Esophagus squamous epithelium (tissue), 5 donors: ENCODE data around the gene STYX. TPM values are rescaled to one million over a fixed set of nuclear protein-coding genes. Genes with fewer than 3 reads are reported as not detected.
A peak's percentile ranks its signal among the peaks of the same experiment; 100 is the strongest.

ENCODE experiments used
- DNase-seq: peaks from one replicate; lab custom pipeline; 2025; lab: John Stamatoyannopoulos, UW
- H3K27ac ChIP-seq, 4 donors: fragments of 200-600 bp; sonication (generic); one replicate each; pipeline ENCODE4 v1.5.1; 2016 to 2019; ENCODE audit warnings: mild to moderate bottlenecking in 1 of 4
- H3K27me3 ChIP-seq, 4 donors: fragments of 200-600 bp; sonication (generic); 1 replicate in 3 of 4; 2 replicates in 1 of 4; pipeline versions ENCODE4 v1.5.1 to v1.6.0; 2017 to 2021; ENCODE audit warnings: antibody characterized with exemption in 1 of 4
- H3K36me3 ChIP-seq, 3 donors: fragments of 200-600 bp; sonication (generic); one replicate each; pipeline ENCODE4 v1.5.1; 2016 to 2019
- H3K4me1 ChIP-seq, 3 donors: fragments of 200-600 bp; sonication (generic); one replicate each; pipeline ENCODE4 v1.5.1; 2017 to 2019
- H3K4me3 ChIP-seq, 4 donors: fragments of 200-600 bp; sonication (generic); 1 replicate in 3 of 4; 2 replicates in 1 of 4; pipeline ENCODE4 v1.5.1; 2016 to 2019; ENCODE audit warnings: mild to moderate bottlenecking in 2 of 4, moderate library complexity in 1 of 4
- H3K9me3 ChIP-seq, 3 donors: fragments of 200-600 bp; sonication (generic); one replicate each; pipeline ENCODE4 v1.5.1; 2016 to 2019
- POLR2A ChIP-seq, 4 donors: fragments of 450-650 bp; IDR thresholded peaks; one replicate each; pipeline ENCODE4 v1.6.1; 2017; ENCODE audit warnings: antibody characterized with exemption in 4 of 4, mild to moderate bottlenecking in 4 of 4, moderate library complexity in 3 of 4
- WGBS, 2 donors: methylation state at CpG; one replicate each; pipeline ENCODE4 v1.1.5; 2018; 5-methylcytosine and 5-hydroxymethylcytosine counted together
- intact Hi-C: fragments of 100-400 bp; cut with DNase I; formaldehyde crosslinking; loops from one replicate; pipeline ENCODE4 v1.15.0; 2022
- total RNA-seq, 4 donors: library from RNA; depleted of rRNA; stranded (reverse); fragments of >200 nt; gene quantifications; one replicate each; pipeline ENCODE4 v1.1.0, GENCODE V29; 2016
- TF ChIP-seq, protein P1 (sequence below), 6 experiments: fragments of 450-650 bp in 4 of 6; fragments of 200-600 bp in 2 of 6; sonication (generic) in 2 of 6; IDR thresholded peaks; one replicate each; pipeline ENCODE4 v1.5.1; 2016 to 2019; ENCODE audit warnings: antibody characterized with exemption in 6 of 6, mild to moderate bottlenecking in 4 of 6, moderate library complexity in 4 of 6
- donor health status: DM: yes; HTN: yes; CAD: no.

STYX gene
- total RNA-seq, 4 donors from 2014 or later, result 9.7 to 19.7 (median 15.6) TPM

DNA sequence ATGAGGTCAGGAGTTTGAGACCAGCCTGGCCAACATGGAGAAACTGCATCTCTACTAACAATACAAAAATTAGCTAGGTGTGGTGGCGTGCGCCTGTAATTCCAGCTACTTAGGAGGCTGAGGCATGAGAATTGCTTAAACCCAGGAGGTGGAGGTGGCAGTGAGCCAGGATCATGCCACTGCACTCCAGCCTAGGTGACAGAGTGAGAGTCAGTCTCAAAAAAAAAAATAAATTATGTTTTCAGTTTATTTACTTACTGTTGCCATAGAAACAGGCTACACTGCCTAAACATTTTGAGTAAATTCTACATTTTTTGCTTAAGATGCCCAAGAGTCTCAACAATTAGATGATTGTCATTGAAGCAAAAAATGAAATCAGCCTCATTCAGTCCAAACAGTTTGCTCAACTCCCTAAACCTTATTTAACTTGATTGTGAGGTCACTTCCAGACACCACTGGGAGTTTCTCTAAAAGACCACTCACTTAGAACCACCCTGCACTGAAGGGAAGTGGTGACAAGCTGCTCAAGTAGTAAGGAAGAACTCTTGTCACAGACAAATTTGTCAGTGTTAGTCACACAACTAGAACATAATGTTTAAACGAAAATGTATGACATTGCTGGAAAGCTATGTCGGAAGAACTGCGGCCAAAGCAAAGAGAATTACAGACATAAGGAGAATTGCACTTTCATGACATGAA, 71.2 kb downstream of the STYX start:
- 55 to 70% methylated on average over 5 of the region's 5 CpGs for WGBS, 2 donors
- intact Hi-C loops, result no loop called here
- peak overlapping the region in 3 of 4 donors; percentile 42 to 63 (median 51) for H3K27ac ChIP-seq
- DNase-seq, result no peak
- no peaks in the 10 kb centered on the region for H3K4me1 ChIP-seq
- no peaks in the 10 kb centered on the region for H3K9me3 ChIP-seq
- no peak overlapping the region for H3K4me3 ChIP-seq
- no peaks in the 10 kb centered on the region for H3K36me3 ChIP-seq
- TF ChIP-seq POLR2A (IDR thresholded peaks at IDR 0.05), result no peak
- TF ChIP-seq, protein P1, sequence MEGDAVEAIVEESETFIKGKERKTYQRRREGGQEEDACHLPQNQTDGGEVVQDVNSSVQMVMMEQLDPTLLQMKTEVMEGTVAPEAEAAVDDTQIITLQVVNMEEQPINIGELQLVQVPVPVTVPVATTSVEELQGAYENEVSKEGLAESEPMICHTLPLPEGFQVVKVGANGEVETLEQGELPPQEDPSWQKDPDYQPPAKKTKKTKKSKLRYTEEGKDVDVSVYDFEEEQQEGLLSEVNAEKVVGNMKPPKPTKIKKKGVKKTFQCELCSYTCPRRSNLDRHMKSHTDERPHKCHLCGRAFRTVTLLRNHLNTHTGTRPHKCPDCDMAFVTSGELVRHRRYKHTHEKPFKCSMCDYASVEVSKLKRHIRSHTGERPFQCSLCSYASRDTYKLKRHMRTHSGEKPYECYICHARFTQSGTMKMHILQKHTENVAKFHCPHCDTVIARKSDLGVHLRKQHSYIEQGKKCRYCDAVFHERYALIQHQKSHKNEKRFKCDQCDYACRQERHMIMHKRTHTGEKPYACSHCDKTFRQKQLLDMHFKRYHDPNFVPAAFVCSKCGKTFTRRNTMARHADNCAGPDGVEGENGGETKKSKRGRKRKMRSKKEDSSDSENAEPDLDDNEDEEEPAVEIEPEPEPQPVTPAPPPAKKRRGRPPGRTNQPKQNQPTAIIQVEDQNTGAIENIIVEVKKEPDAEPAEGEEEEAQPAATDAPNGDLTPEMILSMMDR (IDR thresholded peaks at IDR 0.05), result no peak
- H3K27me3 ChIP-seq, result no peaks in the 10 kb centered on the region

DNA sequence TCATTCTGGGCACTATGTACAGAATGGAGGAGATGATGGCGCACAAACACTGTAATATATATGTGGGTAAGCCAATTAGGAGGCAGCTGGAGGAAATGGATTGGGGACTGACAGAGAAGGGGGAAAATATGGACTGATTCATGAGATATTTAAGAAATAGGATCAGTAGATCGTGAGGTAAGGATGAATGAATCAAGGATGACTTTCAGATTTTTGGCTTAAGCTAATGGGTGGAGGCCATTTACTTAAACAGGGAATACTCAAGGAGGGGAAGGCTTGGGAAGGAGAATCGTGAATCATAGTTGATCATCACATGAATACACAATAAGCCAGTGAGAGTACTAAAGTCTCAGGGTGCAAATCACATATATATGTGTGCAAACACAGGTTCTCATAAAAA, 72.6 kb downstream of the STYX start:
- Histone ChIP-seq H3K27ac (no peak overlapping the region), H3K4me1 (no peaks in the 10 kb centered on the region), H3K4me3 (no peak overlapping the region), H3K36me3 (no peaks in the 10 kb centered on the region), H3K27me3 (no peaks in the 10 kb centered on the region), H3K9me3 (no peaks in the 10 kb centered on the region)
- intact Hi-C loops, result no loop called here
- TF ChIP-seq, protein P1 (IDR thresholded peaks at IDR 0.05), result no peak
- WGBS, 2 donors, result 46 to 51% methylated on average over 3 of the region's 3 CpGs
- no peak for DNase-seq

DNA sequence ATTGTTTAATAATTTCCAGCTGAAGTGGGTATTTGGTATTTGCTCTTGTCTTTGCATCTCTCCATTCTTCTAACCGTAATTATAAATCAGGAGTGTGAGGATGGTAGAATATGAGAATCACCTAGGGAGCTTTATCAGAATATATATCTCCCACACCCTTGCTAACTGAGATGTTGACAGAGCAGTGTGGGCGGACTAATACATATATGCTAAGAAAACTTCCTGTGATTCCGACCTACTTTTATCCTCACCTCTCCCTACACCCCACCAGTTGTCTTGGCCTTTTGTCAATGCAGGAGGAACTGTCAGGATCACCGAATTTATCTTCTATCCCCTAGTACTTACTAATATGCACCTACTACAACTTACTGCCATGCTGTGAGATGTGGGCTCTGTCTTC, 76.1 kb downstream of the STYX start:
- intact Hi-C loops, result no loop called here
- Histone ChIP-seq H3K27ac (no peak overlapping the region), H3K4me1 (no peaks in the 10 kb centered on the region), H3K4me3 (no peak overlapping the region), H3K27me3 (no peaks in the 10 kb centered on the region), H3K9me3 (no peaks in the 10 kb centered on the region), H3K36me3 (no peaks in the 10 kb centered on the region)
- 73 to 78% methylated on average over 4 of the region's 4 CpGs for WGBS, 2 donors
- DNase-seq, result no peak
- TF ChIP-seq, protein P1 (IDR thresholded peaks at IDR 0.05), result no peak
- TF ChIP-seq POLR2A (IDR thresholded peaks at IDR 0.05), result no peak

DNA sequence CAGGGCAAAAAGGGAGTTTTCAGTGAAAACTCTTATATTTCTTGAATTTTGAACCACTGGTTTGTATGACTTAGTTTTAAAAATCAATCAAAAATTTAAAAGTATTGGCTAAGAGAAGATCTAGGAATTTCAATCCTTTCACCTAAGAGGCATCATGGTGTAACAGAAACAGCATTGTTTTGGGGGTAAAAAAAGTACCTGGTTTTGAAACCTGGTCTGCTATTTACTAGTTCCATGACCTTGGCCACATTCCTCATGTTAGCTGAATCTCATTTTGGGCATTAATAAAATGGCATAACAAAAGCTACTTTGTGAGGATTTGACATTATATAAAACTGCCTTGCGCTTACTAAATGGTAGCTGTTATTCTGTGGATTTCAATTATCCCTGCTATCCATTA, 78.1 kb downstream of the STYX start:
- Histone ChIP-seq H3K4me3 (no peak overlapping the region), H3K27me3 (no peaks in the 10 kb centered on the region), H3K36me3 (no peaks in the 10 kb centered on the region), H3K4me1 (no peaks in the 10 kb centered on the region), H3K27ac (no peak overlapping the region), H3K9me3 (no peaks in the 10 kb centered on the region)
- no peak for DNase-seq
- 86 to 100% methylated on average over 1 of the region's 1 CpG for WGBS, 2 donors
- TF ChIP-seq, protein P1 (IDR thresholded peaks at IDR 0.05), result no peak
- no peak for TF ChIP-seq POLR2A (IDR thresholded peaks at IDR 0.05)
- intact Hi-C loops, result no loop called here

DNA sequence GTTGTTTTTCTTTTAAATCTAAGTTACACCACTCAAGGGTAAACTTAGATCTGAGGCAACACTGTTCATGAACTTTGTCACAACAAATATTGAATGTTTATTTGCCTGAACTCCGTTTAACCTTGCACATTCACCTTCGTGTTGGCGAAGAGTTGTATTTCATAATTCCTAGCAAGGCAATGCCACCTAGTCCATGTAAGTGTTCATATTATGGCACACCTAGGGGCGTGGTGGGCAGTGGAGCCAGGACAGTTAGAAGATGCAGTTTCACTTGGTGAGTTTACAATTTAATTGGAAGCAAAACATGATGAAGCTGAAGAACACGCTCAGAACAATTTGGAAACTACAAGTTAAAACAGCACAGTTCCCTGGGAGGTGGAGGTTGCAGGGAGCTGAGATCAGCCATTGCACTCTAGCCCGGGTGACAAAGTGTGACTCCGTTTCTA, 91.9 kb downstream of the STYX start:
- no peaks in the 10 kb centered on the region for H3K9me3 ChIP-seq
- intact Hi-C loops, result loop anchor here (10.0 kb wide), 1 partner anchor 233 kb away; no protein-coding TSS in a partner anchor
- 56 to 58% methylated on average over 7 of the region's 7 CpGs for WGBS, 2 donors
- H3K27ac ChIP-seq, result no peak overlapping the region
- H3K4me1 ChIP-seq, result no peaks in the 10 kb centered on the region
- H3K36me3 ChIP-seq, result no peaks in the 10 kb centered on the region
- H3K4me3 ChIP-seq, result no peak overlapping the region
- no peak for TF ChIP-seq POLR2A (IDR thresholded peaks at IDR 0.05)
- TF ChIP-seq, protein P1 (IDR thresholded peaks at IDR 0.05), result no peak
- DNase-seq, result no peak
- H3K27me3 ChIP-seq, result no peaks in the 10 kb centered on the region
